GM21717 (cell line): ENCODE results near the gene TOB2.

Experiments used
- ATAC-seq: cut with Tn5 transposase; IDR thresholded peaks from one replicate; pipeline ENCODE4 v1.9.1; 2021; ENCODE audit warnings: mild to moderate bottlenecking, moderate library complexity; ENCODE audit not compliant: unreplicated experiment

TOB2 gene

DNA sequence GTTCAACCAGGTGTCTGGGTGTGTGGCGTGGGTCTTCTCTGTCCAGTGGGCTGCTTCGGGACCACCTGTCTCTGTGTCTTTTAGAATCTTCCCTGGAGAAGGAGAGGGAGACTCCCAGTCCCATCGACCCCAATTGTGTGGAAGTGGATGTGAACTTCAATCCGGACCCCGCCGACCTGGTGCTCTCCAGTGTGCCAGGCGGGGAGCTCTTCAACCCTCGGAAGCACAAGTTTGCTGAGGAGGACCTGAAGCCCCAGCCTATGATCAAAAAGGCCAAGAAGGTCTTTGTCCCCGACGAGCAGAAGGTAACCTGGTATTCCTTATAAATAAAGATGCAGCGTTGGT is 52.6 kb downstream of the TOB2 start:
- ATAC-seq: no peak

- ATAC-seq: no peak
These were observed 59.3 kb downstream of the TOB2 start for GRCh38 chr22:41387341-41387740.

DNA sequence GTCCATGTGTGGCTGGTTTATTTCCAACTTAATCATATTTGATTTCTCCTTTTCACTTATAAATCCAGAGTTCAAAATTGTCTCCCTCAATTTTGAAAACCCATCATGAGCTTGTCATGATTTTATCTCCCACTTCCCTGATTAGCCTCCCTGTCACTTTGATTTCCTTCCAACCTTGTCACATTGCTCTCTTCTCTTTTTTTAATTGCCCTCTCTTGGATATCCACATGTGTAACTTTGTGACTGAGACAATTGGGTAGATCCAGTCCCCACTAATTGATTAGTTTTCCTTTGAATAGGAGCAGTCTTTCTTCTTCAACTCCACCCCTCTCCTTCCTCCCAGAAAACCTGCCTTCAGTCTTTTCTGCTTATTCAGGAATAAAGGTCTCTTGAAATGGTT is 62.5 kb downstream of the TOB2 start:
- no peak for ATAC-seq
